Rectal smooth muscle tissue (tissue), 1 donor: ENCODE data around the gene MSANTD2.
"Not testable (repeated sequence)": the region's sequence is repeated elsewhere in the genome, so short reads cannot be mapped to it uniquely, and the experiment has no call there.

Source experiments
- H3K27ac ChIP-seq: one replicate; pipeline ENCODE4 v1.7.0; 2013; ENCODE audit warnings: low read depth, low read length, inconsistent platforms
- H3K27me3 ChIP-seq: one replicate; pipeline ENCODE4 v1.7.0; 2013; ENCODE audit warnings: low read length; ENCODE audit not compliant: control insufficient read depth, insufficient read depth
- H3K36me3 ChIP-seq: one replicate; pipeline ENCODE4 v1.7.0; 2013; ENCODE audit warnings: low read length; ENCODE audit not compliant: control insufficient read depth, insufficient read depth
- H3K4me1 ChIP-seq: one replicate; pipeline ENCODE4 v1.7.0; 2013; ENCODE audit warnings: low read length; ENCODE audit not compliant: control insufficient read depth, insufficient read depth
- H3K4me3 ChIP-seq: one replicate; pipeline ENCODE4 v1.7.0; 2013; ENCODE audit warnings: low read length
- H3K9ac ChIP-seq: one replicate; pipeline ENCODE4 v1.7.0; 2013; ENCODE audit warnings: low read length

Gene MSANTD2

GRCh38 chr11:124788521-124788920, 11.7 kb downstream of the MSANTD2 start:
- no peaks in the 10 kb centered on the region for H3K4me1 ChIP-seq
- H3K4me3 ChIP-seq = no peak overlapping the region
- H3K27me3 ChIP-seq = no peaks in the 10 kb centered on the region
- no peak overlapping the region for H3K9ac ChIP-seq
- no peaks in the 10 kb centered on the region for H3K36me3 ChIP-seq
- H3K27ac ChIP-seq = no peak overlapping the region

DNA sequence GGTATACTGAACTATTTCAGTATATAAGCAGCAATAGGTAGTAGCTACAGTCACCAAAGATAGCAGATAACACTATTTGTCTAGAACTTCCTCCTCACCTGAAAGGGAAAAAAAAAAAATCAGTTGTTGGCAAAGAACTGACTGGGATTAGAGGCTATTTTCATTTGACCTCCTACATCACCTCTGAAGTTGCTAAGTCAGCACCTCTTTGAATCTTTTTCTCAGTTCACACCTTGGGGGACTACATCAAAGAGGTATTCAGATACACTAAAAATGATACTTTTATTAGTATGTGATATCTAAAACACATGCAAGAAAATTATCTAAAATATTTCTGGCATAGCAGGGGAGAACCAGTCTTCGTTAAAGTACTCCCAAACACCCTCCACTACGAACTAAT, 16.2 kb downstream of the MSANTD2 start:
- Histone ChIP-seq H3K27ac (no peak overlapping the region), H3K4me1 (no peaks in the 10 kb centered on the region), H3K9ac (no peak overlapping the region), H3K36me3 (no peaks in the 10 kb centered on the region), H3K4me3 (no peak overlapping the region), H3K27me3 (no peaks in the 10 kb centered on the region)

DNA sequence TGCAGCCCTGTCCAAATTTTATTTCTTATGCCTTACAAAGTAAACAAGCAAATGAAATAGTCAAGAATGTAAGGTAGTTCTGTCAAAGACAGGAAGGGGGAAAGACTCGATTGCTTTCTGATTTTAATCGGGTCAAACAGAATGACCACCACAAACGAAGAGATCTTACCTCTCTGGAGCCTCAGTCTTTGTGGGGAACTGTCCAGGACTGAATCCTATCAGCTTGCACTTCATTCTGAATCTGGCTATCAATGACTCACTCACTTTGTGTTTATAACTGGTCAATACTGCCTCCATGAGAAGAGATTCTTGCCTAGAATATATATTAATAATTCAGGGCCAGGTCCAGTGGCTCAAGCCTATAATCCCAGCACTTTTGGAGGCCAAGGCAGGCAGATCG, 17.2 kb downstream of the MSANTD2 start:
- Histone ChIP-seq H3K4me1 (no peaks in the 10 kb centered on the region), H3K36me3 (no peaks in the 10 kb centered on the region), H3K4me3 (no peak overlapping the region), H3K9ac (no peak overlapping the region), H3K27ac (no peak overlapping the region), H3K27me3 (no peaks in the 10 kb centered on the region)

- no peaks in the 10 kb centered on the region for H3K4me1 ChIP-seq
- H3K4me3 ChIP-seq = no peak overlapping the region
- H3K27ac ChIP-seq = no peak overlapping the region
These were observed 20.6 kb downstream of the MSANTD2 start for GRCh38 chr11:124779568-124779967.

DNA sequence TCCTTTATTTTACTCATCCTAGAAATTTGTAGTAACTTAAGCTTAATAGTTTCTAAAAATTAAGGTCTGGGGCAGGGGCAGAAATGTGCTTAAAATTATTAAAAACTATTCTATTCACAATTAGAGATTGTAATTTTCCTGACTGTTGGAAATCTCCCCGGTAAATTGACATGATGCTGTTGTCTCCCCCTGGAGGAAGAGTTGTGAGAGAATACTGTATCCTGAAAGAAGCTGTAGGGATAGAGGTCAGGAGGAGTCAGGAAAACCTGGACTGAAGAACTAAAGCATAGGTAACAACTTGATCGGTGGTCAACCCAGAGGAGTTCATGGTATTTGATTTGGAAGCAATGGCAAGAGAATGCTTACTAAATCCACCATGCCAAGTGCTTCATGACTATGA, 21.9 kb downstream of the MSANTD2 start:
- Histone ChIP-seq H3K9ac (no peak overlapping the region), H3K4me1 (no peaks in the 10 kb centered on the region), H3K36me3 (no peaks in the 10 kb centered on the region), H3K27me3 (no peaks in the 10 kb centered on the region), H3K4me3 (no peak overlapping the region), H3K27ac (no peak overlapping the region)

More at GRCh38 chr11:124779568-124779967, 20.6 kb downstream of the MSANTD2 start:
- H3K27me3 ChIP-seq = no peaks in the 10 kb centered on the region
- no peak overlapping the region for H3K9ac ChIP-seq
- no peaks in the 10 kb centered on the region for H3K36me3 ChIP-seq

GRCh38 chr11:124776865-124777645, 23.2 kb downstream of the MSANTD2 start:
- H3K27ac ChIP-seq = no peak overlapping the region
- no peak overlapping the region for H3K9ac ChIP-seq
- H3K36me3 ChIP-seq = no peaks in the 10 kb centered on the region
- no peaks in the 10 kb centered on the region for H3K4me1 ChIP-seq
- H3K27me3 ChIP-seq = no peaks in the 10 kb centered on the region
- no peak overlapping the region for H3K4me3 ChIP-seq

DNA sequence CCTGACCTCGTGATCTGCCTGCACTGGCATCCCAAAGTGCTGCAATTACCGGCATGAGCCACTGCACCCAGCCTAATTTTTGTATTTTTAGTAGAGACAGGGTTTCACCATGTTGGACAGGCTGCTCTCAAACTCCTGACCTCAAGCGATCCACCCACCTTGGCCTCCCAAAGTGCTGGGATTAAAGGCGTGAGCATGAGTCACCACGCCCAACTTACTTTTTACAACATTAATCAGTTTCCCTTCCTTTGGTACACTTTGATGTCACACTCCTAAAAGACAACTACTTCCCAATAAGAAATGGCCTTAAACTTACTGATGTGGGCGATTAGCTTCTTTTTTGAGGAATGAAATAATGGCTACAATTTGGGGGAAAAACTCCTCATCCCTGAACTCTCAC, 29.2 kb downstream of the MSANTD2 start:
- H3K27ac ChIP-seq, H3K27me3 ChIP-seq, H3K9ac ChIP-seq, H3K4me1 ChIP-seq, H3K4me3 ChIP-seq, H3K36me3 ChIP-seq: not testable (repeated sequence)

GRCh38 chr11:124769806-124770774, 30.1 kb downstream of the MSANTD2 start:
- Histone ChIP-seq H3K27me3 (no peaks in the 10 kb centered on the region), H3K36me3 (peaks cover 10% of the 10 kb centered on the region), H3K27ac (no peak overlapping the region), H3K4me1 (no peaks in the 10 kb centered on the region), H3K9ac (no peak overlapping the region), H3K4me3 (no peak overlapping the region)

DNA sequence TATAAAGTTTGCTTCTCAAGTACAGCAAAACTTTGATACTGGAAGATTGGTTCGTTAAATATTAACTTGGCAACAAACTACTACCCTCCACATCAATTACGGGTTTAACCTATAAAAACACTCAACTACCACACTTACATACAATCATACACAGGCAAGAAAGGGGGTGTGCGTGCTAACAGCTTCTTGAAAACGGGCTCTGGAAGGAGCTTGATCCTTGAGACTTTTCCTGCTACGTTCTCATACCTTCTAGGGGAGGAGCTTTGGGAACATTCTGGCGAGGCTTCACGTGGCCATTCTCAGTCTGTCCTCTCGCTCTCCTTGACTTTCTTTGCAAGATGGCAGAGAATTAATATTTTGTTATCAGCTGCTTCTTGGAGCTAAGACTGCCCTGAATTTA, 31.3 kb downstream of the MSANTD2 start:
- Histone ChIP-seq H3K27ac (no peak overlapping the region), H3K27me3 (no peaks in the 10 kb centered on the region), H3K4me1 (no peaks in the 10 kb centered on the region), H3K36me3 (peaks cover 15% of the 10 kb centered on the region), H3K9ac (no peak overlapping the region), H3K4me3 (no peak overlapping the region)

GRCh38 chr11:124766156-124766555, 34.0 kb downstream of the MSANTD2 start:
- Histone ChIP-seq H3K9ac (no peak overlapping the region), H3K36me3 (peaks cover 15% of the 10 kb centered on the region), H3K4me3 (no peak overlapping the region), H3K27me3 (peaks cover 14% of the 10 kb centered on the region), H3K27ac (no peak overlapping the region), H3K4me1 (peaks cover 3% of the 10 kb centered on the region)

DNA sequence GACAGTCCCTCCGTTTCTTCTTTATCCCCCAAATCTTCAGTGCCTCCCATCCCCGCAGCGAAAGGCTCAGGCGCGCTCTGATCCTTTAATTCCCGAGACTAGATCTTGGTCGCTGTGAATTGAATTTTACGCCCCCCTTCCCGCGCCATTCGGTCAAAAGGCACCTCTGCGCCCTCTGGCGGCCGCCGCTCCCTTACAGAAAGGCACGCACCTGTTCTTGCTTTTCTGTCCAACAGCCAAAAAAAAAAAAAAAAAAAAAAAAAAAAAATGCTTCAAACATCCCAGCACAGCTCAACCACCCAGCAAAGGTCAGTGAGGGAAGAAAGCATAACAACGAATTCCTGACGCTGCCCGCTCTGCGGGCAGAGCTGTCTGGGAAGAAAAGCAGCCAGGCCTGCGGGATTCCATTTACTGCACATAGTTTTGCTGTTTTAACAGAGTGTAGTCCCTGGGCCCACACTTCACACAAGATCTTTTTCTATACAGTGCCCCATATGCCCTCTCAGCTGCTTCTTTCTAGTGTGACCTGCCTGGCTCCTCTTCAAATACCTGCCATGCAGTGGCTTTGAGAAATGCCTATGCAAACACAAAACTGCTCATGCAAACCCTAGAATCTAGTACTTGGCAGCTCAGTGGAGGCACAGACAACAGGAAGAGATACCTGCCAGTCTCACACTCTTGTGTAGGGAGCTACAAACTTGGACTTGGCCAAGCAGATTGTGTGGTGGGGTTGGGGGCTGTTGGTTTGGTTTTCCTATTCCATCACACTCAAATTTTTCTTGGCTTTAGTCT, 36.9 kb downstream of the MSANTD2 start:
- H3K4me3 ChIP-seq = peak overlapping the region; percentile 87
- no peak overlapping the region for H3K27ac ChIP-seq

GRCh38 chr11:124762624-124763155, 37.5 kb downstream of the MSANTD2 start:
- Histone ChIP-seq H3K4me1 (peaks cover 6% of the 10 kb centered on the region), H3K27me3 (peaks cover 21% of the 10 kb centered on the region), H3K4me3 (peak overlapping the region; percentile 87), H3K36me3 (peaks cover 9% of the 10 kb centered on the region), H3K9ac (peak overlapping the region; percentile 24), H3K27ac (no peak overlapping the region)

More for the DNA sequence above, 36.9 kb downstream of the MSANTD2 start:
- Histone ChIP-seq H3K27me3 (peaks cover 21% of the 10 kb centered on the region), H3K9ac (peak overlapping the region; percentile 24), H3K36me3 (peaks cover 9% of the 10 kb centered on the region), H3K4me1 (peaks cover 6% of the 10 kb centered on the region)
